Smooth muscle cell (in vitro differentiated cells): ENCODE data around the gene DDX1. TPM values are rescaled to one million over a fixed set of nuclear protein-coding genes. Genes with fewer than 3 reads are reported as not detected.
A peak's percentile ranks its signal among the peaks of the same experiment; 100 is the strongest.

Source experiments
- DNase-seq: peaks from one replicate; lab custom pipeline; 2025; ENCODE audit not compliant: unreplicated experiment; lab: John Stamatoyannopoulos, UW
- H2AFZ ChIP-seq: fragments of 200-600 bp; sonication (generic); 2 replicates; pipeline ENCODE4 v1.6.0; 2016; ENCODE audit warnings: antibody characterized with exemption, low read depth, mild to moderate bottlenecking
- H3F3A ChIP-seq: fragments of 200-600 bp; sonication (generic); 2 replicates; pipeline ENCODE4 v1.6.0; 2017; ENCODE audit warnings: antibody characterized with exemption, low read depth
- H3K27ac ChIP-seq: fragments of 200-600 bp; sonication (generic); 2 replicates; pipeline ENCODE4 v1.5.1; 2016; ENCODE audit warnings: low read depth, mild to moderate bottlenecking
- H3K27me3 ChIP-seq: fragments of 200-600 bp; sonication (generic); 2 replicates; pipeline ENCODE4 v1.6.1; 2016; ENCODE audit warnings: low read depth, mild to moderate bottlenecking
- H3K36me3 ChIP-seq: fragments of 200-600 bp; sonication (generic); 2 replicates; pipeline ENCODE4 v1.5.1; 2016; ENCODE audit warnings: low read depth
- H3K4me1 ChIP-seq: fragments of 200-600 bp; sonication (generic); 2 replicates; pipeline ENCODE4 v1.5.1; 2016; ENCODE audit warnings: low read depth
- H3K4me2 ChIP-seq: fragments of 200-600 bp; sonication (generic); 2 replicates; pipeline ENCODE4 v1.6.0; 2016; ENCODE audit warnings: mild to moderate bottlenecking
- H3K4me3 ChIP-seq: fragments of 200-600 bp; sonication (generic); 2 replicates; pipeline ENCODE4 v1.5.1; 2016; ENCODE audit warnings: mild to moderate bottlenecking
- H3K79me2 ChIP-seq: fragments of 200-600 bp; sonication (generic); 2 replicates; pipeline ENCODE4 v1.6.0; 2016; ENCODE audit warnings: low read depth, mild to moderate bottlenecking
- H3K9ac ChIP-seq: fragments of 200-600 bp; sonication (generic); 2 replicates; pipeline ENCODE4 v1.6.0; 2016; ENCODE audit warnings: low read depth
- H3K9me3 ChIP-seq: fragments of 200-600 bp; sonication (generic); replicated peaks from 2 replicates; pipeline ENCODE4 v1.5.1; 2016; ENCODE audit warnings: low read depth
- H4K20me1 ChIP-seq: fragments of 200-600 bp; sonication (generic); 2 replicates; pipeline ENCODE4 v1.6.0; 2016; ENCODE audit warnings: low read depth
- CTCF ChIP-seq: fragments of 200-600 bp; sonication (generic); IDR thresholded peaks from 2 replicates; pipeline ENCODE4 v1.5.1; 2017; ENCODE audit warnings: borderline replicate concordance, mild to moderate bottlenecking, antibody characterized with exemption; ENCODE audit not compliant: insufficient read depth, poor library complexity, severe bottlenecking
- WGBS: methylation state at CpG from one replicate; pipeline ENCODE4 v1.1.7; 2016; ENCODE audit warnings: low lambda C conversion rate; 5-methylcytosine and 5-hydroxymethylcytosine counted together
- polyA plus RNA-seq: library from polyadenylated mRNA; unstranded; fragments of >200 nt; fragmentation: Nextera tagmentation; extraction: Ambion mirVana; gene quantifications from 2 replicates; pipeline ENCODE4 v1.2.1, GENCODE V29; 2016
- total RNA-seq: library from RNA; depleted of rRNA; stranded (reverse); fragments of >200 nt; gene quantifications from 2 replicates; pipeline ENCODE4 v1.2.3, GENCODE V29; 2014

DDX1 gene
- total and polyA plus RNA-seq, 2 experiments from 2014 or later: 71.3 to 78.7 TPM

GRCh38 chr2:15559379-15560139, 32.1 kb upstream of the DDX1 start:
- no peak for DNase-seq
- H4K20me1 ChIP-seq: peaks cover 39% of the 10 kb centered on the region
- H3K4me2 ChIP-seq: peak overlapping the region; percentile 98
- H3K36me3 ChIP-seq: no peaks in the 10 kb centered on the region
- H3F3A ChIP-seq: peaks cover 4% of the 10 kb centered on the region
- H3K27me3 ChIP-seq: no peaks in the 10 kb centered on the region
- H2AFZ ChIP-seq: no peak overlapping the region
- H3K9ac ChIP-seq: peak overlapping the region; percentile 99
- peaks cover 7% of the 10 kb centered on the region for H3K4me1 ChIP-seq
- H3K4me3 ChIP-seq: peak overlapping the region; percentile 94
- WGBS: 84% methylated on average over 6 of the region's 6 CpGs
- no peak overlapping the region for H3K27ac ChIP-seq
- peaks cover 54% of the 10 kb centered on the region for H3K79me2 ChIP-seq
- no peak for TF ChIP-seq CTCF
- no peaks in the 10 kb centered on the region for H3K9me3 ChIP-seq

- no peak for TF ChIP-seq CTCF
- 5% methylated on average over 28 of the region's 32 CpGs for WGBS
- Histone ChIP-seq H2AFZ (peak overlapping the region; percentile 52), H3K79me2 (peaks cover 54% of the 10 kb centered on the region), H3K4me2 (peak overlapping the region; percentile 98), H3K9ac (peak overlapping the region; percentile 99), H4K20me1 (peaks cover 32% of the 10 kb centered on the region), H3K4me1 (peaks cover 7% of the 10 kb centered on the region), H3K4me3 (peak overlapping the region; percentile 94), H3K27me3 (peaks cover 2% of the 10 kb centered on the region), H3F3A (peaks cover 4% of the 10 kb centered on the region), H3K36me3 (no peaks in the 10 kb centered on the region), H3K9me3 (no peaks in the 10 kb centered on the region), H3K27ac (peak overlapping the region; percentile 99)
- no peak for DNase-seq
Measured at GRCh38 chr2:15560140-15560987, 31.3 kb upstream of the DDX1 start.

- peaks cover 6% of the 10 kb centered on the region for H3K27me3 ChIP-seq
- peak; percentile 31 for DNase-seq
- H3K9me3 ChIP-seq: no peaks in the 10 kb centered on the region
- H3K4me1 ChIP-seq: peaks cover 7% of the 10 kb centered on the region
- H3K36me3 ChIP-seq: no peaks in the 10 kb centered on the region
- H2AFZ ChIP-seq: peak within 1 kb of the TSS; percentile 99
- H3K27ac ChIP-seq: peak within 1 kb of the TSS; percentile 99
- H4K20me1 ChIP-seq: peaks cover 26% of the 10 kb centered on the region
- peaks cover 50% of the 10 kb centered on the region for H3K79me2 ChIP-seq
- H3K9ac ChIP-seq: peak within 1 kb of the TSS; percentile 99
- WGBS: under 1% methylated on average over 30 of the region's 30 CpGs
- peak within 1 kb of the TSS; percentile 94 for H3K4me3 ChIP-seq
- H3F3A ChIP-seq: peaks cover 4% of the 10 kb centered on the region
- peak within 1 kb of the TSS; percentile 98 for H3K4me2 ChIP-seq
- no peak for TF ChIP-seq CTCF
Measured at GRCh38 chr2:15560988-15561573, 30.6 kb upstream of the DDX1 start, which contains the start of gene NBAS. Gene NBAS, minus strand, starts transcription at chr2:15561334. Its CDS starts 30 bp downstream, at chr2:15561304.
